Keratinocyte (primary cell): Measurements from ENCODE around the gene NALCN. TPM values are rescaled to one million over a fixed set of nuclear protein-coding genes. Genes with fewer than 3 reads are reported as not detected.

Source experiments
- DNase-seq: peaks from one replicate; pipeline ENCODE4 v3.0.0-alpha.2; 2011; ENCODE audit warnings: low read depth, missing footprints, low spot score
- FAIRE-seq: peaks from 2 replicates; lab custom pipeline; 2011; peaks lifted over from hg19 to GRCh38; lab: Jason Lieb, UNC
- H2AFZ ChIP-seq: 2 replicates; pipeline ENCODE4 v1.6.0; 2012; ENCODE audit warnings: low read length, control low read depth, inconsistent platforms; ENCODE audit not compliant: control insufficient read depth
- H3K27ac ChIP-seq: 2 replicates; pipeline ENCODE4 v1.5.1; 2011; ENCODE audit warnings: low read length; ENCODE audit not compliant: control insufficient read depth, insufficient read depth
- H3K27me3 ChIP-seq: 3 replicates; pipeline ENCODE4 v1.6.0; 2011; ENCODE audit warnings: low read length; ENCODE audit not compliant: control insufficient read depth, insufficient read depth; ENCODE audit errors: extremely low read depth
- H3K36me3 ChIP-seq, 2 experiments: 2 replicates in 1 of 2; 3 replicates in 1 of 2; pipeline ENCODE4 v1.5.1; 2011; ENCODE audit warnings: low read length in 2 of 2, mild to moderate bottlenecking in 1 of 2; ENCODE audit not compliant: control insufficient read depth in 2 of 2, insufficient read depth in 2 of 2; ENCODE audit errors: extremely low read depth in 1 of 2
- H3K4me1 ChIP-seq: 3 replicates; pipeline ENCODE4 v1.5.1; 2011; ENCODE audit warnings: low read length; ENCODE audit not compliant: control insufficient read depth, insufficient read depth; ENCODE audit errors: extremely low read depth
- H3K4me2 ChIP-seq: 3 replicates; pipeline ENCODE4 v1.6.0; 2011; ENCODE audit warnings: low read depth, low read length; ENCODE audit not compliant: control insufficient read depth, insufficient read depth; ENCODE audit errors: extremely low read depth
- H3K4me3 ChIP-seq, 3 experiments: fragments of 200-600 bp in 1 of 3; sonication (generic) in 1 of 3; 2 replicates in 2 of 3; 3 replicates in 1 of 3; pipeline ENCODE4 v1.5.1; 2011 to 2016; ENCODE audit warnings: low read length in 3 of 3, mild to moderate bottlenecking in 3 of 3, control low read depth in 2 of 3, inconsistent platforms in 1 of 3, low read depth in 1 of 3, mixed read lengths in 1 of 3, mixed run types in 1 of 3, moderate library complexity in 1 of 3; ENCODE audit not compliant: control insufficient read depth in 2 of 3, insufficient read depth in 2 of 3; ENCODE audit errors: extremely low read depth in 1 of 3
- H3K79me2 ChIP-seq: 2 replicates; pipeline ENCODE4 v1.6.0; 2012; ENCODE audit warnings: low read length; ENCODE audit not compliant: control insufficient read depth, insufficient read depth
- H3K9ac ChIP-seq: 3 replicates; pipeline ENCODE4 v1.6.0; 2011; ENCODE audit warnings: low read length; ENCODE audit not compliant: control insufficient read depth, insufficient read depth; ENCODE audit errors: extremely low read depth
- H3K9me1 ChIP-seq: 3 replicates; pipeline ENCODE4 v1.6.0; 2011; ENCODE audit warnings: low read length; ENCODE audit not compliant: control insufficient read depth, insufficient read depth; ENCODE audit errors: extremely low read depth
- H3K9me3 ChIP-seq: 2 replicates; pipeline ENCODE4 v1.5.1; 2012; ENCODE audit warnings: low read depth, low read length; ENCODE audit not compliant: control insufficient read depth
- H4K20me1 ChIP-seq: 3 replicates; pipeline ENCODE4 v1.6.0; 2011; ENCODE audit warnings: low read length; ENCODE audit not compliant: control insufficient read depth, insufficient read depth; ENCODE audit errors: extremely low read depth
- EZH2 ChIP-seq: IDR thresholded peaks from one replicate; pipeline ENCODE4 v1.6.1; 2012; ENCODE audit warnings: inconsistent platforms, mild to moderate bottlenecking, low read length, moderate library complexity
- dilution Hi-C: fragments of 300-500 bp; cut with MboI; formaldehyde crosslinking; loops from one replicate; pipeline ENCODE4 v1.7.0; 2020; ENCODE audit warnings: low sequenced_read_pairs; ENCODE audit not compliant: extremely low pct_ligation_motif_present
- polyA plus RNA-seq, 5 experiments: library from polyadenylated mRNA; depleted of rRNA in 3 of 5; stranded (reverse) in 3 of 5; stranded (forward) in 1 of 5; unstranded in 1 of 5; fragments of >200 nt; gene quantifications; 1 replicate in 1 of 5; 2 replicates in 3 of 5; 3 replicates in 1 of 5; pipeline versions ENCODE4 v1.2.1 to v1.2.3, GENCODE V29; 2011 to 2012; ENCODE audit warnings: missing spikeins in 2 of 5, low read depth in 1 of 5, low replicate concordance in 1 of 5
- TF ChIP-seq, protein P1 (sequence below), 3 experiments: IDR thresholded peaks in 1 of 3; conservative IDR thresholded peaks in 1 of 3; optimal IDR thresholded peaks in 1 of 3; 2 replicates in 2 of 3; 3 replicates in 1 of 3; pipeline versions ENCODE3 to v1.5.1; 2011; ENCODE audit warnings: low read length in 3 of 3, mild to moderate bottlenecking in 3 of 3, moderate library complexity in 2 of 3, control low read depth in 1 of 3, inconsistent platforms in 1 of 3; ENCODE audit not compliant: insufficient read depth in 2 of 3; ENCODE audit errors: extremely low read depth in 1 of 3

NALCN gene
- polyA plus RNA-seq, 1 donor (not counting 4 experiments of a cell fraction or from before 2014, with no cell fraction given) = 0.16 TPM

- H3K27me3 ChIP-seq = no peaks in the 10 kb centered on the region
- H3K36me3 ChIP-seq = no peaks in the 10 kb centered on the region
- dilution Hi-C loops = no loop called here
- H3K4me1 ChIP-seq = no peaks in the 10 kb centered on the region
- no peak for TF ChIP-seq EZH2
- TF ChIP-seq, protein P1, sequence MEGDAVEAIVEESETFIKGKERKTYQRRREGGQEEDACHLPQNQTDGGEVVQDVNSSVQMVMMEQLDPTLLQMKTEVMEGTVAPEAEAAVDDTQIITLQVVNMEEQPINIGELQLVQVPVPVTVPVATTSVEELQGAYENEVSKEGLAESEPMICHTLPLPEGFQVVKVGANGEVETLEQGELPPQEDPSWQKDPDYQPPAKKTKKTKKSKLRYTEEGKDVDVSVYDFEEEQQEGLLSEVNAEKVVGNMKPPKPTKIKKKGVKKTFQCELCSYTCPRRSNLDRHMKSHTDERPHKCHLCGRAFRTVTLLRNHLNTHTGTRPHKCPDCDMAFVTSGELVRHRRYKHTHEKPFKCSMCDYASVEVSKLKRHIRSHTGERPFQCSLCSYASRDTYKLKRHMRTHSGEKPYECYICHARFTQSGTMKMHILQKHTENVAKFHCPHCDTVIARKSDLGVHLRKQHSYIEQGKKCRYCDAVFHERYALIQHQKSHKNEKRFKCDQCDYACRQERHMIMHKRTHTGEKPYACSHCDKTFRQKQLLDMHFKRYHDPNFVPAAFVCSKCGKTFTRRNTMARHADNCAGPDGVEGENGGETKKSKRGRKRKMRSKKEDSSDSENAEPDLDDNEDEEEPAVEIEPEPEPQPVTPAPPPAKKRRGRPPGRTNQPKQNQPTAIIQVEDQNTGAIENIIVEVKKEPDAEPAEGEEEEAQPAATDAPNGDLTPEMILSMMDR (optimal IDR thresholded peaks at IDR 0.05 in 1 of 3, IDR thresholded peaks at IDR 0.05 in 1 of 3, conservative IDR thresholded peaks at IDR 0.05 in 1 of 3; ENCODE audit: extremely low read depth in 1 of 3, insufficient read depth in 2 of 3, low read length in 3 of 3) = no peak
- H2AFZ ChIP-seq = no peak overlapping the region
- DNase-seq (no peak), FAIRE-seq (no peak)
- no peaks in the 10 kb centered on the region for H3K9me1 ChIP-seq
- H3K27ac ChIP-seq = no peak overlapping the region
- no peaks in the 10 kb centered on the region for H4K20me1 ChIP-seq
- no peaks in the 10 kb centered on the region for H3K9me3 ChIP-seq
- no peak overlapping the region for H3K4me3 ChIP-seq
- no peaks in the 10 kb centered on the region for H3K79me2 ChIP-seq
- H3K4me2 ChIP-seq = no peak overlapping the region
- no peak overlapping the region for H3K9ac ChIP-seq
Observed at GRCh38 chr13:101211261-101211660, 205.0 kb downstream of the NALCN start.

- no peaks in the 10 kb centered on the region for H3K4me1 ChIP-seq
- no peaks in the 10 kb centered on the region for H3K79me2 ChIP-seq
- no peak overlapping the region for H3K4me3 ChIP-seq
- H3K27ac ChIP-seq = no peak overlapping the region
- H3K9me1 ChIP-seq = no peaks in the 10 kb centered on the region
- H3K9ac ChIP-seq = no peak overlapping the region
- H2AFZ ChIP-seq = no peak overlapping the region
- no peaks in the 10 kb centered on the region for H3K36me3 ChIP-seq
- H3K27me3 ChIP-seq = no peaks in the 10 kb centered on the region
- no peak overlapping the region for H3K4me2 ChIP-seq
- FAIRE-seq = no peak
- dilution Hi-C loops = no loop called here
- no peaks in the 10 kb centered on the region for H3K9me3 ChIP-seq
- no peaks in the 10 kb centered on the region for H4K20me1 ChIP-seq
- no peak for TF ChIP-seq EZH2
- TF ChIP-seq, protein P1 (optimal IDR thresholded peaks at IDR 0.05 in 1 of 3, IDR thresholded peaks at IDR 0.05 in 1 of 3, conservative IDR thresholded peaks at IDR 0.05 in 1 of 3; ENCODE audit: extremely low read depth in 1 of 3, insufficient read depth in 2 of 3, low read length in 3 of 3) = no peak
- no peak for DNase-seq
Observed at GRCh38 chr13:101210774-101211173, 205.5 kb downstream of the NALCN start.
